Pons (tissue), 1 donor: ENCODE results near the gene DPH2.

ENCODE experiments used
- DNase-seq: peaks from one replicate; pipeline ENCODE4 v3.0.0-alpha.2; 2016; ENCODE audit warnings: low spot score

DPH2 gene

GRCh38 chr1:43944860-43945259, 24.9 kb upstream of the DPH2 start:
- no peak for DNase-seq

DNA sequence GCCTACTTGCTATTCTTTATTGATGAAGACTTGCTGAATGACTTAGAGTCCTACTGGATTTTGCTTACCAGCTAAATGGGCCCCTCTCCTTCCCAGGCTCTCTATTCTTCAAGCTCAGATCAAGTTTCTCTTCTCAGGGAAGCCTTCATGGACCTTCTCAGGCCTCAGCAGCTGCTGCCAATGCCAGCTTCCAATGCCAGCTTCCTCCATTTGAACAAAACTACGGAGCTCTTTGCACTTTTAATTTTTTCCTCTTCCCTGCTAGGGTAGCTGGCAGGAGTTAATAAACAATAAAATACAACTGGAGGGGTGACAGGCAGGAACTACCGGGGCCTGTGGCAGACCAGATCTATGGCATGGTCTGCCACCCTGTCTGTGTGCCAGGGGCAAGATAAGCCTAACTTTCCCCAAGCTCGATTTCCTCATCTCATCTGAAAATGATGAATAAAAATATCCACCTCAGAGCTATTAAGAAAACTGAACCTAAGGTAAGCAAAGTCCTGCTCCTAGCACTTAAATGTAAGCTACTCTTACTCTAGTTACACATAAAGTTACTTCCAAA, 24.1 kb upstream of the DPH2 start:
- DNase-seq = peak; percentile 33

DNA sequence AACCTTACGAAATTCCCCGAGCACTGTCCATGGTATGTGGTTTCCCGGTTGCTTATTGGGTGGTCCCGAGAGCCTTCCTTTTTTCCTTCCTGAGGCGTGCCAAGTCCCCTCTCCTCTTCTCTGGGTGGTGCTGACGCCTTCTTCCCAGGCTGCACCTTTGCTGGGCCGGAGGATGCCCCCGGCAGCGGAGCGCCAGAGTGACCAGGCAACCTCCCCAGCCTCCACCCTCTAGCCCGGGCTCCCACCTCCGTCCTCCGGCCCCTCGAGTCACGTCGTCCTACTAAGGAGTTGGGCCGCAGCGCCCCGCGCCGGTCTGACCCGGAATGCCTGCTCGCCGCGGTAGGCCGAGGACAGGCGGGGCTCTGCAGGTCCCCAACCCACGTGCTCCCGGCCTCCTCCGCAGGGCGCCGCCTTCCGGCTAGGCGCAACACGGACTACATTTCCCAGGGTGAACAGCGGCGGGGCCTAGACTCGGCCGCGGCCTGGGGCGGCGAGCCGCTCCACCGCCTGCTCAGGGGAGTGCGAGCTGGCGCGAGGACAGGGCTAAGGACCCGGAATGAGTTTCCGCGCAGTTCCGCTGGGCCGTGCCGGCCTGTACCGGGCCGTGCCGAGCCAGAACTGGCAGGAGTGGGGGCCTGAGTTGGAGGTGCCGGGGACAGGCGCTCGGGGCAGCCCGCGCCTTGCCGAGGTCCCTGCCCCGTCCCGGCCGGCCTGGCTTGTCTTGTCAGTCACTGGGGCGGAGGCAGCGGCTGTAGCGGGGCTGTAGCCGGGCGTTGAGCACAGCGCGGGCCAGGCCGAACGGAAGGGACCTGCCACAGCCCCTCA, 23.4 kb upstream of the DPH2 start, which contains the start of gene IPO13:
Gene IPO13, plus strand, starts transcription at position 715 of the 825 bp plus-strand sequence. CDS start 651 bp downstream, outside the sequence.
- peak; percentile 96 for DNase-seq

- no peak for DNase-seq
Measured at GRCh38 chr1:43947061-43947873, 22.5 kb upstream of the DPH2 start.

- peak; percentile 59 for DNase-seq
Measured at GRCh38 chr1:43947874-43948437, 21.9 kb upstream of the DPH2 start.

DNA sequence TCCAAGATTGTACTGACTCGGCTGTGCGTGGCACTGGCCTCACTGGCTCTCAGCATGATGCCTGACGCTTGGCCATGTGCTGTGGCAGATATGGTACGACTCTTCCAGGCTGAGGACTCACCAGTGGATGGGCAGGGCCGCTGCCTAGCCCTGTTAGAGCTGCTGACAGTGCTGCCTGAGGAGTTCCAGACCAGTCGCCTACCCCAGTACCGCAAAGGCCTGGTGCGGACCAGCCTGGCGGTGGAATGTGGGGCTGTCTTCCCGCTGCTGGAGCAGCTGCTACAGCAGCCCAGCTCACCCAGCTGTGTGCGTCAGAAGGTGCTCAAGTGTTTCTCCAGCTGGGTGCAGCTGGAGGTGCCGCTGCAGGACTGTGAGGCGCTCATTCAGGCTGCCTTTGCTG, 20.1 kb upstream of the DPH2 start:
- DNase-seq = no peak

DNA sequence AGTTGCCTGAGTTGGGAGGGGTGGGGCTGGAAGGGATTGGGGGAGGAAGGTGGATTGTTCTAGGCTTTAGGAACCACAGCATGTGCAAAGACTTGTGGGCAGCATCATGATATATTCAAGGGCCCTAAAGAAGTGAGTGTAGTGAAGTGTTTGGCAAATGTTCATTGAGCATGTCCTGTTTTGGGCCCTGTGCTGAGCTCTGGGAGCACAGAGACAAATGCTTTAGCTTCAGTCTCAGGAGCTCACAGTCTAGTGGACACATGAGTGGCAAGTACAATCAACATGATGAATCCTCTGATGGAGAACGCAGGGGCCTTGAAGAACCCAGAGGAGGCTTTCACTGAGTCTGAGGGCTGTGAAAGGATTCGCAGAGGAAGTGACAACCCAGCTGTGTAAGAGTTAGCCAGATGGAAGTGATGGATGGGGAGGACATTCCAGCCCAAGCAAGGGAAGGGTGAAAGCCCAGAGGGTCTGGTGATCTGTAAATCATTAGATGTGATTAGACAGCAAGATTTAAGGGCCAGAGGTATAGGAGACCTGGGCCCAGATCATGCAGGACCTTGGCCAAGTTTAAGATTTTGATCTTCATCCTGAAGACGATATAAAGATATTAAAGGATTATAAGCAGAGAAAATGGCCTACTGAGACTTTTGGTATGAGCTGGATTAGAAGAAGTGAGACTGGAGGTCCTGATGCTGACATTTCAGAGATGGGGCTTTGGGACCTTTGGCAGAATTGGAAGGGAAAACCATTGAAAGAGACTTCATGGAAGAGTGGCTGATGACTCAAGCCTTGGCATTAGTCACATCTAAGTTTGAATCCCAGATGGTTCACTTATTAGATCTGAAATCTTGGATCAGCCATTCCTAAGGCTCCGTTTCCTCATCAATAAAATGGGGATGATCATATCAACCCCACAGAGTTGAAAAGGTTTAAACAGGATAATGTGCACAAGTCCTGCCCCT, 18.5 kb upstream of the DPH2 start:
- peak; percentile 28 for DNase-seq

DNA sequence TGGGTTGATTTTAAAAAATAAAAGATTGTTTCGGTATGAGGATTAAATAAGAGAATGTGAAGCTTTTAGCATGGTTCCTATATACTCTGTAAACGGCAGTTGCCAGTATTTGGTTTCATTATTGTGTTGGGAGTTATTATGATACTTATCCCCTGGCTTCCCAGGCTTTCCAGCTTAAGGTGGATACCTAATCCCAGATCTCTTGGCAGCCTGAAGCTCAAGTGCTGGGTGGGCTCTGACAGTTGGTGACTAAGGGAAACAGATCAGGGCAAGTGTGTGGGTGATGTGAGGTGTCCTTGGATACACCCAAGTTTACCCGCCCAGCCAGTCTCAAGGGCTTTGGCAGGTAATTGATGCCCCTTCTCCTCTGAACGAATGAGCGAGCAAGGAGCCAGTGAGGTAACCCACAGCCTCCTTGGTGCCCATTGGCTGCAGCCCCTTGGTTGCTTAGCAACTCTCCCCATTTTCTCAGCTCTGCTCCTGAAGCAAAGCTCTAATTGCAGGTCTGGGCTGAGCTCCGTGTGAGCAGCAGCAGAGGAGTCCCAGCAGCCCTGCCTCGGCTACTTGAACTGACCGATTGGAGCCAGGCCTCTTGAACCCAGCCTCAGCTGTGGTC, 17.0 kb upstream of the DPH2 start:
- DNase-seq = peak; percentile 49

GRCh38 chr1:43953361-43953760, 16.4 kb upstream of the DPH2 start:
- DNase-seq = no peak

DNA sequence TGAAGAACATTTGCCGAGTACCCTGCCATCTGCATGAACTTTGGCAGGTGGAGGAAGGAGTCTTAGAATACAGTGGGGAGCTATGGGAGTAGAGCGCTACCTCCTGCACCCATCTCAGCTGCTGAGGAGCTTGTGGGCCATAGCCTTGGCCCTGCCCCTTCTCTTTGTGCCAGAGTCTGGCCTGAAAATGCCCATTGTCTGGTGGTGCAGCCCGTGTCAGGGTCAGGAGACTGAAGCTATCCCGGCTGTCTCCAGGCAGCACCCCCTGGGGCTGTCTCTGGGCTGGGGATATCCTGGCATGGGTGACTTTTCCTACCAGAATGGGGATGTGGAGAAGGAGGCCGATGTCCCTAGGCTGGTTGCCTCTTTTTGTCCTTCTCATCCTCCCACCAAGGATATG, 15.8 kb upstream of the DPH2 start:
- peak; percentile 97 for DNase-seq

- no peak for DNase-seq
Measured at GRCh38 chr1:43956234-43956633, 13.6 kb upstream of the DPH2 start.

DNA sequence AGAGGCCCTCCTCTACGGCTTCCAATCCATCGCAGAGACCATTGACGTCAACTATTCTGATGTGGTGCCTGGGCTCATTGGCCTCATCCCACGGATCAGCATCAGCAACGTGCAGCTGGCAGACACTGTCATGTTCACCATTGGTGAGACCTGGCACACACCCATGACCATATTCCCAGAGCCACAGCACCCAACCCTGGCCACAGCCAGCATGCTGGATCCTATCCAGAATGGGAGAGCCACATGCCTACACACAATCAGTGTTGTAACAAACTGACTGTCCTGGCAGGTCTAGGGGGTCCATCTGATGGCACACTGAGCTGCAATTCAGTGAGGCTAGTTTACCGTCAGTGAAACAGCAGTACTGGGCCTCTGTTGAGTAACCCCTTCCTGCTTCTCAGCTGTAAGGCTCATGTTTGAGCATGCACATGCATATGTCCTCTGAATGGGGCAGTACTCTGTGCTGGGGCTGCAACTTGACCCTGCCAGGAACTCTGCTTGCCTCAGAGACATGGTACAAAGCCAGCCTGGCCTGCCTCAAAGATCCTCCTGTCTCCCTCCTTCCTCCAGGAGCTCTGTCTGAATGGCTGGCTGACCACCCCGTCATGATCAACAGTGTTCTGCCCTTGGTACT, 12.3 kb upstream of the DPH2 start:
- DNase-seq = no peak

- peak; percentile 71 for DNase-seq
Measured at GRCh38 chr1:43958351-43959255, 11.2 kb upstream of the DPH2 start.

GRCh38 chr1:43960798-43961197, 9.0 kb upstream of the DPH2 start:
- no peak for DNase-seq

GRCh38 chr1:43961692-43962091, 8.1 kb upstream of the DPH2 start:
- peak; percentile 42 for DNase-seq

- DNase-seq = peak; percentile 86
Measured at GRCh38 chr1:43962324-43962723, 7.5 kb upstream of the DPH2 start.

GRCh38 chr1:43963006-43963405, 6.8 kb upstream of the DPH2 start:
- DNase-seq = no peak

- DNase-seq = no peak
Measured at GRCh38 chr1:43963890-43964289, 5.9 kb upstream of the DPH2 start.

DNA sequence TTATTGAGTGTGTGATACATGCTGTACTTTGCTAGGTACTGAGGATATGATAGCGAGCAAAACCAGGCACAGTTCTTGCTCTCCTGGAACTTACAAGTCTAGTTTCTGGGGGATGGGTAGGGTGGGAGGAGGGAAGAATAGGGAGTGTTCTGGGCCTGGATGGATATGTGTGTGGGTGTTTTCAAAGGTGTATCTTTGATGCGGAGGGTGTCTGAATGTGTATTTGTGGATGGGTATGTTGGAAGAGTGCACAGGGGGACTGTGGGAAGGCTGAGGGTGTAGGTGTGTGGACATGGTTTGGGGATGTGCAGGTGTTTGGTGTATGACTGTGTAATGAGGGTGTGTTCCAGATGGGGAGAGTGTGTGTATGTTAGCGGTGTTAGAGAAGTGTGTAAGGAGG, 4.5 kb upstream of the DPH2 start:
- no peak for DNase-seq
